H9 (cell line): ENCODE data around the gene NCAM1. TPM values are rescaled to one million over a fixed set of nuclear protein-coding genes. Genes with fewer than 3 reads are reported as not detected.

Experiments used
- DNase-seq: peaks from one replicate; pipeline ENCODE4 v3.0.0-alpha.2; 2017
- H2AFZ ChIP-seq: one replicate; pipeline ENCODE4 v1.6.1; 2013; ENCODE audit warnings: mild to moderate bottlenecking, low read length, control low read depth, moderate library complexity
- H2AK5ac ChIP-seq: 2 replicates; pipeline ENCODE4 v1.6.1; 2013; ENCODE audit warnings: low read length, control low read depth, mixed read lengths; ENCODE audit not compliant: insufficient read length
- H2BK120ac ChIP-seq: one replicate; pipeline ENCODE4 v1.6.1; 2013; ENCODE audit warnings: low read depth, mild to moderate bottlenecking, low read length, control low read depth, inconsistent platforms; ENCODE audit not compliant: poor library complexity, severe bottlenecking
- H2BK12ac ChIP-seq: 2 replicates; pipeline ENCODE4 v1.6.1; 2013; ENCODE audit warnings: low read length, control low read depth, mixed read lengths, low read depth; ENCODE audit not compliant: insufficient read length
- H2BK15ac ChIP-seq: 2 replicates; pipeline ENCODE4 v1.6.1; 2013; ENCODE audit warnings: low read depth, low read length, control low read depth
- H2BK20ac ChIP-seq: one replicate; pipeline ENCODE4 v1.6.1; 2013; ENCODE audit warnings: low read depth, mild to moderate bottlenecking, low read length, control low read depth, inconsistent platforms; ENCODE audit not compliant: poor library complexity, severe bottlenecking
- H2BK5ac ChIP-seq: 2 replicates; pipeline ENCODE4 v1.6.1; 2013; ENCODE audit warnings: low read length, control low read depth, mixed read lengths; ENCODE audit not compliant: insufficient read length
- H3K14ac ChIP-seq: 2 replicates; pipeline ENCODE4 v1.6.1; 2013; ENCODE audit warnings: low read length, control low read depth; ENCODE audit not compliant: insufficient read depth
- H3K18ac ChIP-seq: 2 replicates; pipeline ENCODE4 v1.6.1; 2013; ENCODE audit warnings: low read depth, mild to moderate bottlenecking, mixed read lengths, low read length, control low read depth; ENCODE audit not compliant: insufficient read length
- H3K23ac ChIP-seq: 2 replicates; pipeline ENCODE4 v1.6.1; 2013; ENCODE audit warnings: low read length, control low read depth, mixed read lengths, low read depth; ENCODE audit not compliant: insufficient read length
- H3K23me2 ChIP-seq: 2 replicates; pipeline ENCODE4 v1.6.1; 2013; ENCODE audit warnings: low read depth, mild to moderate bottlenecking, mixed read lengths, low read length, control low read depth; ENCODE audit not compliant: insufficient read length, poor library complexity, severe bottlenecking
- H3K27ac ChIP-seq: 2 replicates; pipeline ENCODE4 v1.5.1; 2013; ENCODE audit warnings: low read length, control low read depth, mixed read lengths, low read depth; ENCODE audit not compliant: insufficient read length
- H3K27me3 ChIP-seq: 2 replicates; pipeline ENCODE4 v1.6.1; 2013; ENCODE audit warnings: low read length, control low read depth, inconsistent platforms; ENCODE audit not compliant: insufficient read depth
- H3K4ac ChIP-seq: 2 replicates; pipeline ENCODE4 v1.6.1; 2013; ENCODE audit warnings: low read depth, mild to moderate bottlenecking, control low read depth, inconsistent platforms, low read length, moderate library complexity
- H3K4me1 ChIP-seq: 2 replicates; pipeline ENCODE4 v1.6.1; 2013; ENCODE audit warnings: low read length, control low read depth, inconsistent platforms; ENCODE audit not compliant: insufficient read depth
- H3K4me2 ChIP-seq: 2 replicates; pipeline ENCODE4 v1.6.1; 2013; ENCODE audit warnings: low read length, control low read depth, mixed read lengths; ENCODE audit not compliant: insufficient read length, insufficient read depth
- H3K56ac ChIP-seq: 2 replicates; pipeline ENCODE4 v1.6.1; 2013; ENCODE audit warnings: low read depth, mild to moderate bottlenecking, mixed read lengths, low read length, control low read depth; ENCODE audit not compliant: insufficient read length
- H3K79me1 ChIP-seq: 2 replicates; pipeline ENCODE4 v1.6.1; 2013; ENCODE audit warnings: low read depth, mild to moderate bottlenecking, moderate library complexity, low read length, control low read depth, inconsistent platforms; ENCODE audit not compliant: insufficient read depth, poor library complexity, severe bottlenecking
- H3K79me2 ChIP-seq: 2 replicates; pipeline ENCODE4 v1.6.1; 2013; ENCODE audit warnings: low read length, control low read depth, inconsistent platforms; ENCODE audit not compliant: insufficient read depth
- H3K9ac ChIP-seq: 2 replicates; pipeline ENCODE4 v1.6.1; 2013; ENCODE audit warnings: low read length, control low read depth, mixed read lengths; ENCODE audit not compliant: insufficient read length; ENCODE audit errors: extremely low read depth
- H3K9me3 ChIP-seq: one replicate; pipeline ENCODE4 v1.6.1; 2013; ENCODE audit warnings: low read depth, low read length, inconsistent platforms; ENCODE audit not compliant: control insufficient read depth
- H3T11ph ChIP-seq: one replicate; pipeline ENCODE4 v1.6.1; 2013; ENCODE audit warnings: mild to moderate bottlenecking, low read length, control low read depth, inconsistent platforms
- H4K20me1 ChIP-seq: one replicate; pipeline ENCODE4 v1.6.1; 2013; ENCODE audit not compliant: control insufficient read depth, insufficient read length, insufficient read depth
- H4K5ac ChIP-seq: 2 replicates; pipeline ENCODE4 v1.6.1; 2013; ENCODE audit warnings: low read depth, mild to moderate bottlenecking, mixed read lengths, low read length, control low read depth; ENCODE audit not compliant: insufficient read length
- H4K8ac ChIP-seq: replicated peaks from 2 replicates; pipeline ENCODE4 v1.6.1; 2013; ENCODE audit warnings: low read length, control low read depth, mixed read lengths, low read depth; ENCODE audit not compliant: insufficient read length
- H4K91ac ChIP-seq: 2 replicates; pipeline ENCODE4 v1.6.1; 2013; ENCODE audit warnings: low read depth, mild to moderate bottlenecking, moderate library complexity, mixed read lengths, low read length, control low read depth; ENCODE audit not compliant: insufficient read length
- H3K27ac Mint-ChIP-seq, 3 experiments: 2 replicates in 2 of 3; 3 replicates in 1 of 3; pipeline ENCODE4 v1.8.0; 2020 to 2021; ENCODE audit warnings: mixed read lengths in 3 of 3, mild to moderate bottlenecking in 1 of 3, moderate library complexity in 1 of 3
- H3K27me3 Mint-ChIP-seq: 2 replicates; pipeline ENCODE4 v1.8.0; 2021; ENCODE audit warnings: low read depth, mild to moderate bottlenecking, moderate library complexity, mixed read lengths
- H3K36me3 Mint-ChIP-seq, 3 experiments: 2 replicates in 2 of 3; 3 replicates in 1 of 3; pipeline ENCODE4 v1.8.0; 2020 to 2021; ENCODE audit warnings: low read depth in 3 of 3, mixed read lengths in 3 of 3; ENCODE audit not compliant: insufficient read depth in 1 of 3
- H3K4me1 Mint-ChIP-seq, 2 experiments: 2 replicates each; pipeline ENCODE4 v1.8.0; 2020; ENCODE audit warnings: mixed read lengths in 2 of 2
- H3K4me3 Mint-ChIP-seq, 2 experiments: 2 replicates in 1 of 2; 3 replicates in 1 of 2; pipeline ENCODE4 v1.8.0; 2020 to 2021; ENCODE audit warnings: mild to moderate bottlenecking in 2 of 2, mixed read lengths in 2 of 2, moderate library complexity in 1 of 2
- H3K9me3 Mint-ChIP-seq, 2 experiments: 2 replicates in 1 of 2; 3 replicates in 1 of 2; pipeline ENCODE4 v1.8.0; 2020; ENCODE audit warnings: mild to moderate bottlenecking in 2 of 2, mixed read lengths in 2 of 2, moderate library complexity in 1 of 2
- CTCF ChIP-seq: fragments of 200-600 bp; sonication (generic); conservative IDR thresholded peaks from 3 replicates; pipeline ENCODE4 v1.8.0; 2021; ENCODE audit warnings: antibody characterized with exemption, mild to moderate bottlenecking
- WGBS: extraction: QIAGEN DNeasy Blood & Tissue Kit; methylation state at CpG from one replicate; pipeline ENCODE4 v1.1.7; 2013; ENCODE audit warnings: missing lambda C conversion rate, low lambda C conversion rate, mixed read lengths; ENCODE audit not compliant: insufficient read length; ENCODE audit errors: extremely low coverage; 5-methylcytosine and 5-hydroxymethylcytosine counted together
- total RNA-seq: library from RNA; stranded (reverse); gene quantifications from 2 replicates; pipeline ENCODE4 v1.2.1, GENCODE V29; 2021

The NCAM1 gene
- total RNA-seq, 1 experiment from 2014 or later: 2.5 TPM

GRCh38 chr11:113234888-113235287, 273.7 kb downstream of the NCAM1 start:
- H3K4ac ChIP-seq: no peak overlapping the region
- H3K9me3 ChIP-seq: no peaks in the 10 kb centered on the region
- no peak overlapping the region for H2BK5ac ChIP-seq
- no CpG with 5 or more reads among the region's 14 CpGs for WGBS
- H3K9me3 Mint-ChIP-seq: no peaks in the 10 kb centered on the region
- H3K14ac ChIP-seq: no peak overlapping the region
- H3K4me2 ChIP-seq: no peak overlapping the region
- no peak for DNase-seq
- H3K27ac Mint-ChIP-seq: no peak overlapping the region
- no peaks in the 10 kb centered on the region for H3K4me1 ChIP-seq
- H4K8ac ChIP-seq: no peak overlapping the region
- no peak overlapping the region for H3K56ac ChIP-seq
- no peaks in the 10 kb centered on the region for H3K36me3 Mint-ChIP-seq
- H3K23me2 ChIP-seq: no peaks in the 10 kb centered on the region
- no peaks in the 10 kb centered on the region for H3K79me2 ChIP-seq
- no peak overlapping the region for H2AFZ ChIP-seq
- no peak overlapping the region for H3K23ac ChIP-seq
- TF ChIP-seq CTCF: no peak
- H3K27me3 Mint-ChIP-seq: peaks cover 15% of the 10 kb centered on the region
- no peak overlapping the region for H2BK12ac ChIP-seq
- H3K27ac ChIP-seq: no peak overlapping the region
- H2BK20ac ChIP-seq: no peak overlapping the region
- no peak overlapping the region for H3K9ac ChIP-seq
- H3K27me3 ChIP-seq: no peaks in the 10 kb centered on the region
- no peaks in the 10 kb centered on the region for H4K20me1 ChIP-seq
- no peak overlapping the region for H3K4me3 Mint-ChIP-seq
- H2BK15ac ChIP-seq: no peak overlapping the region
- H4K5ac ChIP-seq: no peak overlapping the region
- no peak overlapping the region for H2BK120ac ChIP-seq
- peaks cover 0 to 4% of the 10 kb centered on the region in 2 experiments; a peak in 2 of 4 replicates for H3K4me1 Mint-ChIP-seq
- H3K79me1 ChIP-seq: no peaks in the 10 kb centered on the region
- no peak overlapping the region for H3T11ph ChIP-seq
- no peak overlapping the region for H2AK5ac ChIP-seq
- H3K18ac ChIP-seq: no peak overlapping the region
- H4K91ac ChIP-seq: no peak overlapping the region
